Measurements from ENCODE around the gene PDXK. TPM values are rescaled to one million over a fixed set of nuclear protein-coding genes. Genes with fewer than 3 reads are reported as not detected.

Gene PDXK
- total RNA-seq, 1 donor from 2014 or later = 183 TPM

DNA sequence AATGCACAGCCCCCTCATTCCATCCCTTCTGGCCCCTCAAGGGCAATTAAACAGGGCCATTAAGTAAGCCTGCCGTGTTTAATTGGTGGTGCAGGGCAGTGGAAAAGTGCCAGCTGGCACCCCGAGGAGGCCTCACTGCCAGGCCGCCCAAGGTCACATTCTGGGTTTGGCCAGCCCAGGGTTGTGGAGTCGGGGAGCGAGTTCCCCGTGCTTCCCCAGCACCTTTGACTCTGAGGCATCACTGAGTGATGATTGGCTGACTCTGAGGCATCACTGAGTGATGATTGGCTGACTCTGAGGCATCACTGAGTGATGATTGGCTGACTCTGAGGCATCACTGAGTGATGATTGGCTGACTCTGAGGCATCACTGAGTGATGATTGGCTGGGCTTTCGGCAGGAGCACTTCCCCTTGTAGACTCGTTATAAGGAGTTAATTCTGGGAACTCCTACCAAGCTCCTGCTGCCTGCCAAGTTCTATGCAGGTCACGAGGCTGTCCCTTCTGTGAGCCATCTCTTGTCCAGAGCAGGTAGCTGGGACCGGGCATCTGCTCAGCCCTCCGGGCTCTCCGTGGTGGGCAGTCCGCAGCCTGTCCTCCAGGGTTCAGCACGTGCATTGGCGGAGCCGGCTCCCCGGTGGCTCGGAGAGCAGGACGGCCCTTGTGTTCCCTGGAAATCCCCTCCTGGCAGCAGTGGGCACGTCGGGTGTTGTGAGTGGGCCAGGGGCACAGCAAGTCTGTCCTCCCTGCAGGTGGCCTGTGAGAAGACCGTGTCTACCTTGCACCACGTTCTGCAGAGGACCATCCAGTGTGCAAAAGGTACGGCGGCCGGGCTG, 36.2 kb downstream of the PDXK start:
- no peak overlapping the region for H3K4me3 ChIP-seq (ENCODE audit: low read depth, low read length)
- no peak for DNase-seq (ENCODE audit: low read depth)
- H3K36me3 ChIP-seq (ENCODE audit: control insufficient read depth, insufficient read depth, low read length) = peaks cover 18% of the 10 kb centered on the region
- no peaks in the 10 kb centered on the region for H3K27me3 ChIP-seq (ENCODE audit: control insufficient read depth, insufficient read depth, low read length)
- TF ChIP-seq, protein P1, sequence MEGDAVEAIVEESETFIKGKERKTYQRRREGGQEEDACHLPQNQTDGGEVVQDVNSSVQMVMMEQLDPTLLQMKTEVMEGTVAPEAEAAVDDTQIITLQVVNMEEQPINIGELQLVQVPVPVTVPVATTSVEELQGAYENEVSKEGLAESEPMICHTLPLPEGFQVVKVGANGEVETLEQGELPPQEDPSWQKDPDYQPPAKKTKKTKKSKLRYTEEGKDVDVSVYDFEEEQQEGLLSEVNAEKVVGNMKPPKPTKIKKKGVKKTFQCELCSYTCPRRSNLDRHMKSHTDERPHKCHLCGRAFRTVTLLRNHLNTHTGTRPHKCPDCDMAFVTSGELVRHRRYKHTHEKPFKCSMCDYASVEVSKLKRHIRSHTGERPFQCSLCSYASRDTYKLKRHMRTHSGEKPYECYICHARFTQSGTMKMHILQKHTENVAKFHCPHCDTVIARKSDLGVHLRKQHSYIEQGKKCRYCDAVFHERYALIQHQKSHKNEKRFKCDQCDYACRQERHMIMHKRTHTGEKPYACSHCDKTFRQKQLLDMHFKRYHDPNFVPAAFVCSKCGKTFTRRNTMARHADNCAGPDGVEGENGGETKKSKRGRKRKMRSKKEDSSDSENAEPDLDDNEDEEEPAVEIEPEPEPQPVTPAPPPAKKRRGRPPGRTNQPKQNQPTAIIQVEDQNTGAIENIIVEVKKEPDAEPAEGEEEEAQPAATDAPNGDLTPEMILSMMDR (IDR thresholded peaks at IDR 0.05; ENCODE audit: insufficient read depth, low read length, poor library complexity, severe bottlenecking) = no peak

DNA sequence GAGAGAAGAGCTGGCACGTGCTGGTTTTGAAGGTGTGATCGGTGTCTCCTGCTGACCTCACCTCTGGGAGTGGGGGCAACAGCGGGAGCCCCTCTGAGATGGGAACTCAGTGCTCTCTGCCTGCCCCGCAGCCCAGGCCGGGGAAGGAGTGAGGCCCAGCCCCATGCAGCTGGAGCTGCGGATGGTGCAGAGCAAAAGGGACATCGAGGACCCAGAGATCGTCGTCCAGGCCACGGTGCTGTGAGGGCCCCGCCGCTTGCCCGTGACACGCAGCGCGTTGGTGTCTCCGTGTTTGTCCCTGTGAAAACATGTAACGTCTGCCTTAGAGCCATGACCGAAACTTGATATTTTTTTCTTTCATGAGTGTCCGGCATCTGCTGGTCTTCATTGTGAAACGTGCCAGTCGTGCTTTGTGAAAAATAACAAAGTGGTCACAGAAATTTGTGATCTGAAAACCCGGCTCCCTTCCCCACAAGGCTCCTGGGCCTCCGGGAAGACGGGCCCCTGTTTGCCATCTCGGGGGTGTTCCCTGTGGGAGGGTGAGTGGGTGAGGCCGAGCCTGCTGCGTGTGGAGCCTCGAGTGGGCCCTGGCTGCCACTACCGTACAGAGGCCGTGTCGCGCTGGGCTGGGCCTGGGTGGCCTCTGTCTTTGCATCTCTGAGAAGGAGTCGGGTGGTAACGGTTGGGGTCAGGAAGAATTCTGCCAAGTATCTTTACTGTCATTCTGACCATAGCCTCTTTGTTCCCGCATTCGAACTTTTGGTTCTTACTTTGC, 37.1 kb downstream of the PDXK start:
- TF ChIP-seq, protein P1 (IDR thresholded peaks at IDR 0.05; ENCODE audit: insufficient read depth, low read length, poor library complexity, severe bottlenecking) = no peak
- peaks cover 14% of the 10 kb centered on the region for H3K36me3 ChIP-seq (ENCODE audit: control insufficient read depth, insufficient read depth, low read length)
- DNase-seq (ENCODE audit: low read depth) = no peak
- no peak overlapping the region for H3K4me3 ChIP-seq (ENCODE audit: low read depth, low read length)
- no peaks in the 10 kb centered on the region for H3K27me3 ChIP-seq (ENCODE audit: control insufficient read depth, insufficient read depth, low read length)

DNA sequence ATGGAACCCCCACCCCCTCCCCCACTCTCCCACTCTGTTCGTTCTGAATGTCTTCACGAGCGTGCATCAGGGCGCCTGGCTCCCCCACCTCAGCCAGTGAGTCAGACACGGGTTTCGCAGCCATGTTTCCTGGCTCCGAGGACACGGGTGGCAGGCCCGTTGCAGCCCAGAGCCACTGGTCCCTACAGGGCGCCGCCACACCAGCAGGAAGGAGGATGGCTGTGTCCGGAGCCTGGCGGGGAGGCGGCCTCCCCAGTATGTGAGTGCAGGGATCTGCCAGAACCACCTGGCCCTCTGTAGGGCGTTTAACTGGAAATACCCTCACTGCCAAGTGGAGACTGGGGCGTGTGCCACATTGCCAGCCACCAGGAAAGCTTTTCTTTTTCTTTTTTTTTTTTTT, 38.7 kb downstream of the PDXK start:
- no peak for DNase-seq (ENCODE audit: low read depth)
- H3K4me3 ChIP-seq (ENCODE audit: low read depth, low read length) = no peak overlapping the region
- no peaks in the 10 kb centered on the region for H3K27me3 ChIP-seq (ENCODE audit: control insufficient read depth, insufficient read depth, low read length)
- H3K36me3 ChIP-seq (ENCODE audit: control insufficient read depth, insufficient read depth, low read length) = peaks cover 12% of the 10 kb centered on the region
- TF ChIP-seq, protein P1 (IDR thresholded peaks at IDR 0.05; ENCODE audit: insufficient read depth, low read length, poor library complexity, severe bottlenecking) = no peak

DNA sequence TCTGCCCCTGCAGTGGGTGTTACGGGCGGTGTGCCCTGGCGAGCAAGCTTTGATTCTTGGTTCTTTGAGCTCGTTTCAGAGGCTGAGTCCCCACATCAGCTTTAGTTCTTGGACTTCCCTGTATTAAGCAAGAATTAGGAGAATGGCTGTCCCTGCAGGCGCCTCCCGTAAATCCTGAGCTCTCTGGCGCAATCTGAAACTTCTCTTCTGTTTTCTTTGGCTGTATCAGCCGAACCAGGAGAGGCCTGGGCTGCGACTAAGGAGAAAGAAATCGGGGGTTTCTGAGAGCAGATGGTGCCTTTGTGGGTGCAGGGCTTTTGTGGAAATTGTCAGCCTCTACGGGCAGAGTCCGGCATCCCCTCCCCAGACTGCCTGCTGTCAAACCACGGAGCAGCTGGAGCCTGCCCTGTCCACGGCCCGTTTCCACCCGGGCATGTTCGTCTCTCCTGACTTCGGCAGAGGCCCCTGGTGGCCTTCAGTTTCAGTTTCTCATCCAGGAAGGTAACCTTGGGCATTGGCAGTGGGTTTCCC, 39.2 kb downstream of the PDXK start:
- peaks cover 12% of the 10 kb centered on the region for H3K36me3 ChIP-seq (ENCODE audit: control insufficient read depth, insufficient read depth, low read length)
- DNase-seq (ENCODE audit: low read depth) = no peak
- H3K4me3 ChIP-seq (ENCODE audit: low read depth, low read length) = no peak overlapping the region
- no peaks in the 10 kb centered on the region for H3K27me3 ChIP-seq (ENCODE audit: control insufficient read depth, insufficient read depth, low read length)
- TF ChIP-seq, protein P1 (IDR thresholded peaks at IDR 0.05; ENCODE audit: insufficient read depth, low read length, poor library complexity, severe bottlenecking) = no peak

DNA sequence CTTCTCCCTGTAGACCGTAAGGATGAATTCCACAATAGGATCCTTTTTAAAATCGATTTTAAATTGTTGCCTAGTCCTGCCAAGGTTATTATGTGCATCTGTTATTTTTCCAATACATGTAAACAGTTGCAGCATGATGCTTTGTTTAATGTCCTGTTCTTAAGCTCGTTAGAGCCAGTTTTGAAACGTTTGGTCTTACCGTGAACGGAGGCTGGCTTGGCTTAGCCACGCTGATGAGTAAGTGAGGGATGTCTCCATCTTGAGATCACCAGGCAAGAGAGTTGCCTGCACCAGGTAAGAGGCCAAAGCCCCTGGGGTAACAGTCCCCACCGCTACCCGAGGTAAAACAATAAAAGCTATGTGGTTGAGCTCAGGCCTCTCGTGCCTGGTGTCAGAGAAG, 39.9 kb downstream of the PDXK start:
- H3K36me3 ChIP-seq (ENCODE audit: control insufficient read depth, insufficient read depth, low read length) = peaks cover 9% of the 10 kb centered on the region
- TF ChIP-seq, protein P1 (IDR thresholded peaks at IDR 0.05; ENCODE audit: insufficient read depth, low read length, poor library complexity, severe bottlenecking) = no peak
- no peak overlapping the region for H3K4me3 ChIP-seq (ENCODE audit: low read depth, low read length)
- no peaks in the 10 kb centered on the region for H3K27me3 ChIP-seq (ENCODE audit: control insufficient read depth, insufficient read depth, low read length)
- DNase-seq (ENCODE audit: low read depth) = no peak

Data from kidney epithelial cell (primary cell).